Right lobe of liver (tissue), 6 donors: ENCODE data around the gene ZNF692. TPM values are rescaled to one million over a fixed set of nuclear protein-coding genes. Genes with fewer than 3 reads are reported as not detected.
"Not testable (repeated sequence)": the region's sequence is repeated elsewhere in the genome, so short reads cannot be mapped to it uniquely, and the experiment has no call there.

Source experiments
- ATAC-seq, 4 donors: fragments of 200-7000 bp; cut with Tn5 transposase; one replicate each; pipeline ENCODE4 v1.9.1; 2020; ENCODE audit warnings: mild to moderate bottlenecking in 4 of 4, moderate library complexity in 4 of 4
- DNase-seq, 3 donors: peaks; one replicate each; pipeline ENCODE4 v3.0.0-alpha.2; 2020
- H3K27ac ChIP-seq, 3 donors: fragments of 200-600 bp; one replicate each; pipeline ENCODE4 v1.8.0; 2022
- H3K27me3 ChIP-seq, 2 donors: fragments of 200-600 bp; one replicate each; pipeline ENCODE4 v1.8.0; 2022
- H3K36me3 ChIP-seq, 4 donors: fragments of 200-600 bp; sonication (generic) in 1 of 4; one replicate each; pipeline versions ENCODE4 v1.5.1 to v1.8.0; 2017 to 2022; ENCODE audit warnings: control low read depth in 1 of 4
- H3K4me1 ChIP-seq, 4 donors: fragments of 200-600 bp; sonication (generic) in 1 of 4; one replicate each; pipeline versions ENCODE4 v1.5.1 to v1.8.0; 2017 to 2022; ENCODE audit warnings: control low read depth in 1 of 4
- H3K4me3 ChIP-seq, 3 donors: fragments of 200-600 bp; one replicate each; pipeline ENCODE4 v1.8.0; 2022
- H3K9me3 ChIP-seq, 4 donors: fragments of 200-600 bp; sonication (generic) in 1 of 4; one replicate each; pipeline versions ENCODE4 v1.5.1 to v1.8.0; 2017 to 2022; ENCODE audit warnings: control low read depth in 1 of 4
- POLR2A ChIP-seq: fragments of 450-650 bp; IDR thresholded peaks from one replicate; pipeline ENCODE4 v1.6.1; 2017; ENCODE audit warnings: antibody characterized with exemption, mild to moderate bottlenecking
- WGBS: methylation state at CpG from one replicate; pipeline ENCODE4 v1.1.6; 2018; ENCODE audit warnings: low coverage, low lambda C conversion rate; ENCODE audit not compliant: insufficient coverage; ENCODE audit errors: missing lambda C conversion rate; 5-methylcytosine and 5-hydroxymethylcytosine counted together
- intact Hi-C, 2 donors: fragments of 100-400 bp; cut with DNase I; formaldehyde crosslinking; loops; one replicate each; pipeline versions ENCODE4 v1.11.2 to v1.14.1; 2022
- microRNA-seq, 2 donors: library from miRNA; unstranded; fragments of <30 nt; microRNA quantifications; one replicate each; pipeline ENCODE4, GENCODE V29; 2019 to 2020
- small RNA-seq, 2 experiments: library from RNA; depleted of rRNA; stranded (forward); fragments of <200 nt; gene quantifications; one replicate each; pipeline ENCODE3, GENCODE V24; 2016
- total RNA-seq, 6 experiments: library from RNA; depleted of rRNA in 2 of 6; stranded (reverse); fragments of >200 nt in 2 of 6; fragmentation: NEBNext Ultra II Directional in 3 of 6; extraction: Animal tissue kit (Norgen Biotek cat#: 25700) in 3 of 6; gene quantifications; one replicate each; pipeline versions ENCODE4 v1.1.0 to v1.2.4, GENCODE V29; 2016 to 2023
- TF ChIP-seq, protein P1 (sequence below), 4 donors: fragments of 200-600 bp in 3 of 4; fragments of 450-650 bp in 1 of 4; IDR thresholded peaks; one replicate each; pipeline versions ENCODE4 v1.5.1 to v1.8.0; 2016 to 2022; ENCODE audit warnings: antibody characterized with exemption in 4 of 4, mild to moderate bottlenecking in 2 of 4
- donor health status: DM: no; HTN: yes; CAD: no.
- donor health status: DM: no; HTN: no; CAD: no.
- donor health status: DM: no; HTN: no; CAD: no.
- donor health status: DM: no; HTN: yes; CAD: no.
- donor health status: DM: no; HTN: yes; CAD: no.

Gene ZNF692
- total RNA-seq, 6 experiments from 2014 or later = 12.2 to 18.3 (median 16.7) TPM

GRCh38 chr1:248804771-248805681, 53.9 kb downstream of the ZNF692 start:
- Histone ChIP-seq H3K27ac (no peak overlapping the region), H3K4me1 (peaks cover 0 to 11% (median 0%) of the 10 kb centered on the region in 4 donors), H3K4me3 (no peak overlapping the region), H3K9me3 (no peaks in the 10 kb centered on the region), H3K36me3 (no peaks in the 10 kb centered on the region), H3K27me3 (no peaks in the 10 kb centered on the region)
- WGBS = 19% methylated on average over 8 of the region's 10 CpGs
- intact Hi-C loops = loop anchor here (5.0 kb wide), 3 partner anchors 103 to 178 kb away; partner anchors contain the start of gene OR14I1 (in 1 of the 2)
- ATAC-seq (peak; percentile 49 to 67 (median 61)), DNase-seq (no peak)
- TF ChIP-seq, protein P1, sequence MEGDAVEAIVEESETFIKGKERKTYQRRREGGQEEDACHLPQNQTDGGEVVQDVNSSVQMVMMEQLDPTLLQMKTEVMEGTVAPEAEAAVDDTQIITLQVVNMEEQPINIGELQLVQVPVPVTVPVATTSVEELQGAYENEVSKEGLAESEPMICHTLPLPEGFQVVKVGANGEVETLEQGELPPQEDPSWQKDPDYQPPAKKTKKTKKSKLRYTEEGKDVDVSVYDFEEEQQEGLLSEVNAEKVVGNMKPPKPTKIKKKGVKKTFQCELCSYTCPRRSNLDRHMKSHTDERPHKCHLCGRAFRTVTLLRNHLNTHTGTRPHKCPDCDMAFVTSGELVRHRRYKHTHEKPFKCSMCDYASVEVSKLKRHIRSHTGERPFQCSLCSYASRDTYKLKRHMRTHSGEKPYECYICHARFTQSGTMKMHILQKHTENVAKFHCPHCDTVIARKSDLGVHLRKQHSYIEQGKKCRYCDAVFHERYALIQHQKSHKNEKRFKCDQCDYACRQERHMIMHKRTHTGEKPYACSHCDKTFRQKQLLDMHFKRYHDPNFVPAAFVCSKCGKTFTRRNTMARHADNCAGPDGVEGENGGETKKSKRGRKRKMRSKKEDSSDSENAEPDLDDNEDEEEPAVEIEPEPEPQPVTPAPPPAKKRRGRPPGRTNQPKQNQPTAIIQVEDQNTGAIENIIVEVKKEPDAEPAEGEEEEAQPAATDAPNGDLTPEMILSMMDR (IDR thresholded peaks at IDR 0.05) = no peak
- TF ChIP-seq POLR2A = no peak

DNA sequence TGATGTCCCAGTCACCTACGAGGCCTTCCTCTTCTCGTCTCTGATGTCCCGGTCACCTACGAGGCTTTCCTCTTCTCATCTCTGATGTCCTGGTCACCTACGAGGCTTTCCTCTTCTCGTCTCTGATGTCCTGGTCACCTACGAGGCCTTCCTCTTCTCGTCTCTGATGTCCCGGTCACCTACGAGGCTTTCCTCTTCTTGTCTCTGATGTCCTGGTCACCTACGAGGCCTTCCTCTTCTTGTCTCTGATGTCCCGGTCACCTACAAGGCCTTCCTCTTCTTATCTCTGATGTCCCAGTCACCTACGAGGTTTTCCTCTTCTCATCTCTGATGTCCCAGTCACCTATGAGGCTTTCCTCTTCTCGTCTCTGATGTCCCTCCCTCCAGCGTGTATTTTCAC, 55.4 kb downstream of the ZNF692 start:
- H3K36me3 ChIP-seq, H3K4me3 ChIP-seq, H3K27ac ChIP-seq, H3K9me3 ChIP-seq, DNase-seq, intact Hi-C loops, H3K27me3 ChIP-seq, ATAC-seq: not testable (repeated sequence)
- peaks cover 0 to 11% (median 0%) of the 10 kb centered on the region in 4 donors for H3K4me1 ChIP-seq
- 72% methylated on average over 15 of the region's 15 CpGs for WGBS

- no peak overlapping the region for H3K4me3 ChIP-seq
- ATAC-seq = no peak
- no peaks in the 10 kb centered on the region for H3K36me3 ChIP-seq
- TF ChIP-seq, protein P1 (IDR thresholded peaks at IDR 0.05) = no peak
- H3K27ac ChIP-seq = no peak overlapping the region
- H3K9me3 ChIP-seq = no peaks in the 10 kb centered on the region
- WGBS = 56% methylated on average over 1 of the region's 6 CpGs
- H3K4me1 ChIP-seq = peaks cover 0 to 11% (median 0%) of the 10 kb centered on the region in 4 donors
- DNase-seq = no peak
- no peaks in the 10 kb centered on the region for H3K27me3 ChIP-seq
- intact Hi-C loops = no loop called here
These were observed 56.4 kb downstream of the ZNF692 start for GRCh38 chr1:248802454-248802853.

DNA sequence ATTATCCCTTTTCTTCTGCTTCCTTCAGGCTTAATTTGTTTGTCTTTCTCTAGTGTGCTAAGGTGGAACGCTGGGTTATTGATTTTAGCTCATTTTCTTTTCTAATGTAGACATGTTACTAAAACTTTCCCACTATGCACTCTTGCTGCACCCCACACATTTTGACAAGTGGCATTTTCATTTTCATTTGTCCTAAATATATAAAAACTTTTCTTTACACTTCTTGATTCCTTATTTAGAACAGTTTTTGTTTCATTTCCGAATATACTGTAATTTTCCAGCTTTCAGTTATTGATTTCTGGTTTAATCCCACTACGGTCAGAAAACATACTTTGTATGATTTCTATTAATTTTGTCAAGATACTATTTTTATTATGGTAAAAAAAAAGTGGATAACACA, 58.4 kb downstream of the ZNF692 start:
- intact Hi-C loops = no loop called here
- H3K27me3 ChIP-seq = no peaks in the 10 kb centered on the region
- H3K9me3 ChIP-seq = no peaks in the 10 kb centered on the region
- WGBS = 44% methylated on average over 3 of the region's 3 CpGs
- peaks cover 0 to 6% (median 0%) of the 10 kb centered on the region in 4 donors for H3K4me1 ChIP-seq
- no peak for DNase-seq
- no peak overlapping the region for H3K4me3 ChIP-seq
- no peak for TF ChIP-seq POLR2A
- TF ChIP-seq, protein P1 (IDR thresholded peaks at IDR 0.05) = no peak
- H3K36me3 ChIP-seq = no peaks in the 10 kb centered on the region
- ATAC-seq = no peak
- no peak overlapping the region for H3K27ac ChIP-seq

Small RNA genes within 50 kb of the gene (microRNA-seq; reads per million reads assigned to microRNA genes)
- 0 to 8.4 reads per million in 2 donors for gene MIR3124

Small RNA genes within 50 kb of the gene (small RNA-seq; reads per million reads assigned to genes)
- gene MIR3124 = 0 reads per million in 2 experiments

Other genes with a start within 250 kb of the ZNF692 start
- gene OR2T11, start 224.0 kb downstream of the ZNF692 start, total RNA-seq = not detected
- not detected for gene OR2T35, start 213.8 kb downstream of the ZNF692 start, total RNA-seq
- gene OR2T27, start 203.6 kb downstream of the ZNF692 start, total RNA-seq = not detected
- gene OR14I1, start 156.3 kb downstream of the ZNF692 start, total RNA-seq = not detected
- gene LYPD8, start 103.3 kb downstream of the ZNF692 start, total RNA-seq = not detected
- gene SH3BP5L, start 33.2 kb downstream of the ZNF692 start, total RNA-seq = 10 to 100 TPM in 5 of 6 experiments, 1 to 10 TPM in 1; 9.8 to 13.1 (median 12.4) TPM
- gene ZNF672, start 20.9 kb downstream of the ZNF692 start, total RNA-seq = 10 to 100 TPM; 16.9 to 24.3 (median 19.4) TPM
- 1 to 10 TPM; 2.5 to 4.1 (median 4.0) TPM for gene PGBD2, start 47.1 kb upstream of the ZNF692 start, total RNA-seq